Glomerular endothelial cell (primary cell): Measurements from ENCODE around the gene TMEM269. TPM values are rescaled to one million over a fixed set of nuclear protein-coding genes. Genes with fewer than 3 reads are reported as not detected.

Source experiments
- DNase-seq: peaks from one replicate; pipeline ENCODE4 v3.0.0-alpha.2; 2011; ENCODE audit warnings: low read depth, low spot score; ENCODE audit errors: extremely low read depth
- total RNA-seq: library from RNA; depleted of rRNA; stranded (reverse); fragments of >200 nt; gene quantifications from 2 replicates; pipeline ENCODE4 v1.2.3, GENCODE V29; 2015

The TMEM269 gene, protein sequence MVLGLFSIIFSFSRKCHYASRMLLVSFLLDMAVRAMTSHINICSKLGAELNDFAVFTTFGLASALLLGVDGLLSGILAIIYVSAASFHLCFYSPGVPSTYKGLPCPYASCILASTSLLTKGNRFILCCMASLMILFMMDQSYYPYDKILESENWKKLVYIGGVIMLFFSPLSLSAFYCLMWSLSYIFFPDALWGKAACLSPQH
- not detected in 2 replicates for total RNA-seq

DNA sequence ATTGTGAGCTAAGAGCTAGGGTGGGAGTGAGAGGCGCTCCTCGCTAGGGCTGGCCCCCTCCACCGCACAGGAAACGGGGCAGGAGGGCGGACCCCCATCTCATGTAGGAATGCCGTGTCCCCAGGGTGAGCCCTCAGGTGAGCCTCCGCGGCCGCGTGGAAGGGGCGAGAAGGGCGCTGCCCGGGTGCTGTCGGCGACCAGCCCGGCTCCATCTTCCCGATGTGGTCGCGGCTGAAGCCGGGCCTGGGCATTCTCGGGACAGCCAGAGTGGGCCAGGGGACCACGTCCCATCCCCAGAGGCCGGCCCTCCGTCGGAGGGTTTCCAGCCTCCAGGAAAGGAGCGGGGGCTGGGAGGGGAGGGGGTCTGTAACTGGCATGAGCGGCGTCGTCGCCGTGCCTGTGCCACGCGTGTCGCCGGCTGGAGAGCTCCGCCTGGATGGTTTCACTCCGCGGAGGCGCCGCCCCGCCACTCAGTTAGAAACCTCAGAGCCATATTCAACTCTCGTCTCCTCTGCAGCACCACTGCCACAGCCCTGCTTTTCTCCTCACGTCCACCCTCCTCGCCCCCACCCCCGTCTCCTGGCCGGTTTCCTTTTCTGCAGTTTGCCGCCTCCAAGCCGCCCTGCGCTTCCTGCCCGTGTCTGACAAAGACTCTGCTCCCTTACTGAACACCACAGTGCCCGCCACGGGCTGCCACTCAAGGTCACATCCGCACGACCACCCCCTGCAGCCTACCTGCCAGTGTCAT is at the start of gene TMEM269:
TSS of gene TMEM269 (plus strand) at position 46 of the 748 bp plus-strand sequence. CDS start 4,903 bp downstream, outside the sequence.
- DNase-seq, result no peak

DNA sequence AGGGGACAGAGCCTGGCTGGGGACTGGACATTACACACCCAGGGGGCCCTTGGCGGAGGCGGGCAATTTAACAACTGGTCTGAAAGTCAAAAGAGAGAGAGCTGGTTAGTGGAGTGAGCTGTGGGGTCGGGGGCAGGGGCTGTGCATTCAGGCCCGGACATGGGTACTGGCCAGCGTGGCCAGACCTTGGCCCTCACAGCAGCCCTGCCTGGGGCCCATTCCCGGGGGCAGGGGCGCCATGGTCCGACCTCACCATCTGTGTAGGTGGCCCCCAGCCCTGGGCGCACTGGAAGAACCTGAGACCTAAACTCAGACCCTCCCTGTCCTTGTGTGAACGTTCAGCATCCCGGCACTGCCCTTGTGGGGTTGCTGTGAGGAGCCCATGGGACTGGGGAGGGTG is 49.7 kb upstream of the TMEM269 start:
- no peak for DNase-seq

DNA sequence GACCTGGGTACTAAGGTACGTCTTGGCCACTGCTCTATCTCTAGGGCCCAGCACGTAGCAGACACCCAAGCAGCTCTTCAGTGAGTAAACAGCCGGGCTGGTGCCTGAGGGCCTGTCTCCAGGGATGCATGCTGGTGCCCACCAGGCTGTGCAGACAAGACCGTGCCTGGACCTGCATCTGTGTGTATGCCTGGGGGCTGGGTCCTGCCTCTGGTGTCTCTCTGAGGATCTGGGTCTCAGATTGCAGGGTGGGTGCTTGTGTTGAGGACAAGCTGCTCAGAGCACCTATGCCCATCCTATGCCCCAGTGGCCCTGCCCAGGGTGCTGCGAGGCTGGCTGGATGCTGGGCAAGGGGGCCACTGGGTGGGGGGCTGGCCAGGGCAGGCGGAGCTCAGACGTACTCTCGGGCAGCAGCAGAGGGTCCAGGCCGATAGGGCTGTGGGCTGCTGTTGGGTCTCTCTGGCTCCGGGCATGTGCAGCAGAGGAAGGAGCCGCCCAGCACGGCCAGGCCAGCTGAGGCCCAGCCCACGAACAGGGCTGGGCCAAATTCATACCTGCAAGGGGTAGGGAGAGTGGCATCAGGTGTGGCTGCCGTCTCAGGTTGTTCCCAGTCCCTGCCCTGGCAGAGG is 49.2 kb upstream of the TMEM269 start:
- no peak for DNase-seq

DNA sequence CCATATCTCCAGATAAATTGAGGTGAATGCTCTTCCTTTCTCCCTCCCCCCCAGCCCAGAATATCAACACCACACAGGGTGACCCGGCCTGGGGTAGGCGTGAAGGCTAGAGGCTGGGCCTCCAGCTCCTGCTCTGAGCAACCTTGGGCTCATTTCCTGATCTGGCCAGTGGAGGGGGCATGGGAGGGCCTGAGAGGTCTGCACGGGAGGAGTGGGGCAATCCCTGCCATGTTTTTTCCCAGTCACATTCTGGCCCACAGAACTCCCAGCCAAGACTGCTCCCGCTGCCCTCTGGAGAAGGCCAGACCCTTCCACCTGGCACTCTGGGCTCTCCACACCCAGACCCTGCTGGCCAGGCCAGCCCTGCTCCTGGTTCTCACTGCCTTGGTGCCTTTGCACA is 48.6 kb upstream of the TMEM269 start:
- no peak for DNase-seq

DNA sequence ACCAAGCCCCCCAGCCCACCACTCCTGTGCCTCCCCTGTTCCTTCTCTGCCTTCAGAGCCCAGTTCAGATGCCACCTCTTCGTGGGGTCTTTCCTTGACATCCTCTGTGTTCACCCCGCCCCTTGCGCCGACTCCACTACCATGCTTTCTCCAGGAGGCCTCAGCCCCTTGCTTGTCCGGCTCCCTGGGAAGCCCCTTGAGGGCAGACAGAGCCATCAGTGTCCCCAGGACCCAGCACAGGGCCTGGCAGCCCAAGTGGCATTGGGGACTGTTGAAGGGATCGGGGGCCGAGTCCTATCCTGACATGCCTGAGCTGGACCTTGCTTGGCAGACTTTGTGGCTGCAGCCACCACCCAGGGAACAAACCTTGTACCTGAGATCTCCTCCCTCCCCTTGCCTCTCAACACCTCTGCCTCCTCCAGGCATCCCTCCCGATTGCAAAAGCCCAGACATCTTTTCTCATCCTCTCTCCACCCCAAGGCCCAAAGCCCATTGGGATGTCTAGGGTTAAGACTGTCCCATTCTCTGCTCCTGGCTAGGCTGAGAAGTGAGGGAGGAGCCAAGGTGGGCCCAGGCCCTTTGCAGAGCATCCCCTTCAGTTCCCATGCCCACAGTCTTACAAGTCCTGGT is 48.1 kb upstream of the TMEM269 start:
- DNase-seq, result no peak

DNA sequence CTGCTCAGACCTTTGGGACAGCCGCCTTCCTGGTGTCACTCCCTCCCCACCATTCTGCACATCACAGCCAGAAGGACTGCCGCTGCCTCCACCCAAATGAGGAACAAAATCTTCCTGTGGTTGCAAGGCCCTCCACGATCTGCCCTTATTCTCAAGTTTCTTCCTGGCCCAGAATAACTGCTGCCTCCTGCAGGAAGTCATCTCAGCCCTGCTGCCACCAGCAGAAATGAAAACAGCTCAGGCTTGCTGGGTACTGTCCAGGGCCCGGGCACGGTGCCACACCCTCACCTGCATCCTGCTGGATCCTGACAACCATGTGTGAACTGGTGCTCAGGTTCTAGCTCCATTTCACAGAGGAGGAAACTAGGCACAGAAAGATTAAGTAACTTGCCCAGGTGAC is 47.5 kb upstream of the TMEM269 start:
- DNase-seq, result no peak

DNA sequence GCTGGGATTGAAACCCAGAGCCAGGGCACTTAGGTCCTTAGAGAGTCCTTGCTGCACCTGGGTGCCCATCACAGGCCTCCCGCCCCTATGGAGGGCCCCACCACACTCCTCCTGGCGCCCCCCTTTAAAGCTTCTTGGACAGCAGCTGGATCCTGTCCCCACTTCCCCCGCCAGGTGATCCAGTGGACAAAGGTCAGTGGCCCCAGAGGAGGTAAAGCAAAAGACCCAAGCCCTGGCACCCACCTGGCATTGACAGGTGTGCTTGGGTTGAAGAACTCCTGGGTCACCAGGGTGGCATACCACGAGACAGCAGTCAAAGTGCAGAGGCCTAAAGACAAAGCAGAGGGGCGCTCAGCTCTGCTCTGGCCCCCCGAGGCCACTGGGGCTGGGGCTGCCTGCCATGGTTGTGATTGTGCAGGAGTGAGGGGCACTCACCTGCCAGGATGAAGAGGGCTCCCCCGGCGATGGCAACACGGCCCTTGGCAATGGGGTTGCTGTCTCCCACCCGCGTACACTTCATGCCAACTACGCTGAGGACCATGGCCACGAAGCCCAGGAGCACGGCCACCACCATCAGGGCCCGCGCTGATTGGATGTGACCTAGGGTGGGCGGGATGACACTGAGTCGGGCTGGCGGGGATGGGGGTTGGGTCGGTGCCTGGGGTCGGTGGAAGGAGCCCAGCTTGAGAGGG is 46.7 kb upstream of the TMEM269 start:
- DNase-seq, result no peak

DNA sequence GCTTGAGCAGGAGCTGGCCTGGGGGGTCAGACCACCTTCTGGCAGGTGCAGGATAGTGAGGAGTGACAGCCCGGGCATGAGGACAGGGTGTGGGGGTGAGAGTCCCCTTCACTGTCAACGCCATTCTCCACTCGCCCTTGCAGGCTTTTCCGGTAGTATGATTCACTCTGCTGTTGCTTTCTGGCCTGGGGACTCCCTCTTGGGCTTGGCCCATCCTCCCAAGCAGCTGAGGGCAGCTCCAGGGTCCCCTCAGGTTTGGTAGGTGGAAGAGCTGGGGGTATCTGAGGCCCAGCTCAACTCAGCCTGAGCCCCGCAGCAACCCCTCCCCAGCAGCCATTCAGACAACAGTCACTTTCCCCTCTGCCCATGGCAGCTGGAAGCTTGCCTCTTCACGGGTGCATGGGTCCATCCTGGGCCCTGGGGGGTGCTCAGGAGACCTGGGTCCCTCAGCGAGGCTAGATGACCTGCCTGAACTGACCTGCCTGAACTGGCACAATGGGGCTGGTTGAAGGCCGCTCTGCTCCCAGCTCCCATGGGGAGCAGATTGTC is 46.0 kb upstream of the TMEM269 start:
- DNase-seq, result no peak

DNA sequence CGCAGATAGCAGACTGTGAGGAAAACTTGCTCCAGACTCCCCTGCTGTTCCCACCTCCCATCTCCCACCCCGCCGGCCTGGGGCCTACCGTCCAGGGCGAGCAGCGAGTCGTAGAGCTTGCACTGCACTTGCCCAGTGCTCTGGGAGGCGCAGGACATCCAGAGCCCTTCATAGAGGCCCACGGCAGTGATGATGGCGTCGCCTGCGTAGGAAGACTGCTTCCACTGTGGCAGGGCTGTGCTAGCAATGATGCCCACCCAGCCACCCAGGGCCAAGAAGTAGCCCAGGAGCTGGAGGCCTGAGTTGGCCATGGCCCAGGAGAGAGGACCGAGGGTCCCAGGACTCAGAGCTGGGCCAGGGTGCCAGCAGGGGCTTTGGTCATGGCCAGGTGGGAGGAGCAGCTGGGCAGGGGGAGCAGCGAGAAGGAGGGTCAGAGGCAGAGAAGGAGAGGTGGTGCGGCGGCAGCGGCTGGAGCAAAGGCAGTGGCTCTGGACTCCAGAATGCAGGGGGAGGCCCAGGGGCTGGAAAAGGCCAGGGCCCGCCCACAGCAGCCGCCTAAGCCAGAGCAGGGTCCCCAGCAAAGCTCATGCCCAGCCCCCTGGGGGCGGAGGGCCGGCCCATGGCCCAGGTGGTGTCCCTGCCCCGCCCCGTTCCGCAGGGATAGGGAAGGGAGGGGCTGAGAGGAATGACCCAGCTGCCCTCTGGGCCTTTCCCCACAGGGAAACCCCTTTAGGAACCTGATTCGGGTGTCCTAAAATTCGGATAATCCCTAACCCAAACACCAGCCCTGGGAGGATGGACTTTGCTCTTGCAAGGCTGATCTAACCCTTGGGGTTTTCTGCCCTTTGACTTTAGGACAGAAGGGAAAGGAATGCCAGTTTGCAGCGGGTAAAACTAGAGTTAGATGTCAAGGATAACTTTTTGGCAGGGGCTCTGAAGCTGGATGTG is 44.8 kb upstream of the TMEM269 start, which contains the start of gene CLDN19:
TSS of gene CLDN19 (minus strand) at position 484 of the 948 bp plus-strand sequence. CDS start at position 311, 173 bp downstream.
- DNase-seq, result no peak

DNA sequence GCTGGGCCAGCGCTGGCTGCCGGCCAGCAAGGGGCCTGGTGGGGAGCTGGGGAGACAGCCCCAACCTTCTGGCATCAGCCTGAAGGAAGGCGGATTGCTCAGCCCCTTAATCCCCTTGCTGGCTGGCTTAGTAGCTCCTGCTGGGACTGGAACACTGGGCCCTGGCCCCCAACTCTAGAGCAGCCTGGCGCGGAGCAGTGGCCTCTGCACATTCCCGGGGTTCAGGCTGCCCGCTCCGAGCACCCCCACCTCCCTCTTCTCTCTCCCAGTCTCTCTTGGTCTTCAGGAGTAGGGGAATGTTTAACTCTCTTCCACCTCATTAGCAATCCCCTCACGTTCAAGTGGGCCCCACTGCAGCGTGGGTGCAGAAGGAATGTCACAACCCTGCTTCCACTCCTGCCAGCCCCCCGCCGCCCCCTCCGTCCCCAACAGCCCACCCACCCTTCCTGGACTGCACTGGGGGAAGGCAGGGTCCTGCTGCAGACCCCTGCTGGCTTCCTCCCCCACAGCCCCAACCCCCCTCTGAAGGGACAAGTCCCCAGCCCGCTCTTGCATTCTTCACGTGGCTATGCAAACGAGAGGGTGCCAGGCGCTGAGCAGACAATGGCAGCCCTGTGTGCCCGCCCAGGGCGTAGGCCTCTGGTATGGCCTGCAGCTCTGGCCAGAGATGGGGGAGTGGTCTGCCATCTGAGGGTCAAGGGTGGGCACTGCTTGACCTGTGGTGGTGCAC is 43.8 kb upstream of the TMEM269 start:
- no peak for DNase-seq

DNA sequence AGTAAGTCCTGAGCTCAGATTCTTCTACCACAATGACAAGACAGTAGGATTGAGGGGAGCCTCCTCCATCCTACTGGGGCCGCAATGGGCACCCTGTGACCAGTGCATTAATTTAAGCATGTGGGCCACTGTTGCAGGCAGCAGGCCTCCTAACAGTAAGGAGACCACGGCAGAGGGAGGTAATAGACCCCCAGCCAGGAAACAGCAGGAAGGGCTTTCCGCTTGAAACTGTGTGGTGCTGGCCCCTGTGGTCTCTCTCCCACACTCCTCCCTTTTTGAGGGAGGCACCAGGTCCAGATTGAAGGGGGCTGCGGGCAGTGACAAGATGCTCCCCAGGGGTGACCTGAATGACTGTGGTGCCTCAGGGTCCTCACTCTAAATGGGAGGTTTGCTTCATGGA is 43.1 kb upstream of the TMEM269 start:
- DNase-seq, result no peak

DNA sequence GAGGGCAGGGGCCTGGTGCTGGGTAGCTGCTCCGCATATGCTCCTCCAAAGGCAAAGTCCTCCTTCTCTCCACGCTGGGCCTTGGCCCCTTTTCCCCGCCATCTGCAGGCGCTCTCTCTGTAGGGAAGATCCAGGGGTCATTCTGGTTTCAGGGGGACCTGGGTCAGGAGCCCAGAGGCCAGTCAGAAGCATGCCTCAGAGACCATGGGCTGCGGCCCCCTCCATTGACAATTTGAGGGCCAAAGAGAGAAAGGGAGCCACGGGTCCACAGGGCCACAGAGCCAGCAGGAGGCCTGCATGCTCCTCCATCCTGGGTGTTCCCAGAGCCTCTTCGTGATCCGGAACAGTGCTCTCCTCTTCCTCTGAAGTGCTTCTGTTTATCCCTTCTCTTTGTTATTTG is 42.6 kb upstream of the TMEM269 start:
- no peak for DNase-seq

DNA sequence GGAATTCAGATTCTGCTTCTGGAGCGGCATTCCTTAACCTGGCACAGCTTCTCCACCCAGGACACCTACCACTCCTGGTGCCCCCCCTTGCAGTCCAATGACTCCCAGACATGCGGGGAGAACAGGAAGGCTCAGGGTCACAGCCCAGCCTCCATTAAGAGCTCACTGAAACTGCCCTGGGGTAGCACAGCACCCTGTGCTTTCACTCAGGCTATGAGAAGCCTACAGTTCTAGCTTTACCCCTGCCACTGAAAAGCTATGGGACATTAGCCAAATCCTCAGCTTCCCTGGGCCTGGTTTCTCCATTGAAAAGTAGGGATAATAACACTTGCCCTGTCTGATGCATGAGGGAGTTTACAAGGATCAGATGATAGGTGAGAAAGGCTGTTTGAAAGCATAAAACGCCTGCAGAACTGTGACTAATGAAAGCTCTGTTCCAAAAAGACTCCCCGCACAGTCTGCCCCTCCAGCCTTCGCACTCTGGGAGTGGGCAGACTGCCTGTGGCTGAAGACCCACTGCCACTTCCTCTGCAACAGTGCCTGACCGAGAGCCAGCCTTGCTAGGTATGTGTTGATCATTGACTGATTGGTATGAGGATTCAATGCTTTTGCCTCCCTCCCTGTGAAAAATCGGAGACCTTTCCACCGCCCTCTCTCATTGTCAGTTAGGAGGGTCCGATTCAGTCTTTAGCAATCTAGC is 42.0 kb upstream of the TMEM269 start:
- no peak for DNase-seq

DNA sequence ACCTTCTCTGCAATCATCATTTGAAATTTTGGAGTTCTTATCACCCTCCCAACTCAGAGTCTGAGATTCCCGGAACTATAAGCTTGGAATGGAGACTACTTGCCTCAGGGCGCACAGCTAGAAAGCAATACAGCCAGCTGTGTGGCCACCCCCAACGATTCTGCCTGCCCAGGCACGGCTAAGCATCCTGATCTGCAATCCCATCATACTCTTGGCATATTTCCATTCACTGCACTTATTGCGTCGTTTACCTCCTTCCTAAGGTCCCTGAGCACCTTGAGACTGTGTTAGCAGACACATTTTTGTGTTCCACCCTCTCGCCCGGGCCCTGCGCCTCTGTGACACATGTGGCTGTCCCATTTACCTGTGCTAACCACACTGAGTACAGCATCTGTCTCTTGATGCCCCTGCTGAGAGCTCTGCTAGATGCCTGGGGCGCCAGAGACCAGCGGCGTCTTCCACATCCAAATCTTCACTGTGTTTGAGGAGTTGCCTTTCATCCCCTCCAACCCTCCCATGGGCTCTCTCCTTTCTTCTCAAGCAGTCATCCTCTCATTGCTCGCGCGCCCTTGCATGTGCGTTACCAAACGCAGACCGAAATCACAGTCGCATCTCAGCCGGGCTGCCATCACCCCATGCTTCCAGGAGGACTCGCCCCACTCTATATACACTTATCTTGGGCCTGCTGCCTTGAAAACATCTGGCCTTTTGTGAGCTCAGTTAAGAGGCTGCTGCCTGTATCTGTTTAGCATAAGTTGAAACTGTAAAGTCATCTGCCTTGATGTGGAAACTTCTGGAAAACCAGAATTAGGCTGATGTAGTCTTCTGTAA is 41.3 kb upstream of the TMEM269 start:
- no peak for DNase-seq

DNA sequence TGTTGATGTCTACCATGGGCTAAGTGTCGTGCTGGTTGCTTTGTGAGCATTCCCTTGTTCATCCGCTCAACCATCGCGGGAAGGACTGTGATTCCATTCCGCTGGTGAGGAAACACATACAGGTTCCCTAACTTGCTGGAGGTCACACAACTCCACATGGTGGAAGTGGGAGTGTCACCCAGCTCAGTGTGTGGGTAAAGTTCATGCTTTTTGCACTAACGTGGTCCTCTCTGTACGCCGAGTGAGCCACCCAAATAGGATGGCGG is 40.7 kb upstream of the TMEM269 start:
- DNase-seq, result no peak

DNA sequence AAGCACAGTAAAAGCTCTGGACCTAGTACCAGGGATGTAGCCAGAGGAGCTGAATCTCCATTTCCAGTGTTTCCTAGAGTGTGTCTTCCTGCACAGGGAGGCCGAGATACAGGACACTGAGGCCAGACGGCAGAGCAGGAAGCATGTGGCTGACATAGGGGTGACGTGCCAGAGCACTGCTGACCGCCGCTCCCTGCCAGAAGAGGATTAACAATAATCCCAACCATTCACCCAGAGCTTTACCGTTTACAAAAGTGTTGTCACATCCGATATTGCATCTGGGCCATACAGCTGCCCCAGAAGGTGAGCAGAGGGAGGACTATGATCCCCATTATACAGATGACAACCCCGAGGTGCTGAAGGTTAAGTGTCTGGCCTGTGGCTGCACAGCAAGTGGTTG is 38.9 kb upstream of the TMEM269 start:
- no peak for DNase-seq

DNA sequence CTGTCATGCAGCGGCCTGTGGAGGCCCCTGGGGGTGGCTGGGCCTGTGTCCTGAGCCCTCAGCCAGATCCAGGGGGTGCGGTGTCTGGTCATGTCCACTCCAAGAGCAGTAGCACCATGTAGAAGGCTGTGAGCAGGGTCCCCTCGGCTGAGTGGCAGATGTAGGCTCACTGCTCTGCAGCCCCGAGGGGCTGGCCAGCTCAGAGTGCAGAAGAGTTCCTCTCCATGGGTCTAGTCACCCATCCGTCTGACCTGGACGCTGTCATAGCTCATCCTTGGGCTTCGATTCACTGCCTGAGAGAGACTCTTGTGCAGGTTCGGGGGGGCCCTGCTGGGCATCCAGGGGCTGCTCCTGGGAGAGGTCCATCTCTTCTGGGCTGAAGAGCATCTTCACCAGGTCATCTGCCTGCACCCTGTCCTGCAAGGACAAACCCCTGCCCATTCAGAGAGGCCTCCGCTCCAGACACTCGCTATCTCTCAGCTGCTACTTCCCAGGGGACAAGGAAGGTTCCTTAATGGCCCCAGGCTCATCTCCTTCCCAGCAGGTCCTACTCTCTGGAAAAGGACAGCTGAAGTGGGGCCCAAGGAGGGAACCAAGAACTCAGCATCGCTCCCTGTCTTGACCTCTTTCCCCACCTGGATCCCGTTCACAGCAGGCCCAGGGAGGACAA is 38.2 kb upstream of the TMEM269 start:
- DNase-seq, result no peak
